Stomach (tissue), 4 donors: ENCODE data around the gene F12.

Experiments
- CTCF ChIP-seq, 7 experiments: fragments of 450-650 bp in 4 of 7; fragments of 200-600 bp in 3 of 7; sonication (generic) in 3 of 7; IDR thresholded peaks; one replicate each; pipeline ENCODE4 v1.5.1; 2016 to 2019; ENCODE audit warnings: antibody characterized with exemption in 7 of 7, control low read depth in 2 of 7, mild to moderate bottlenecking in 1 of 7
- EP300 ChIP-seq: sonication (generic); formaldehyde crosslinking; IDR thresholded peaks from one replicate; pipeline ENCODE4 v1.6.1; 2017; ENCODE audit warnings: antibody characterized with exemption

GRCh38 chr5:177428574-177429217, 19.3 kb upstream of the F12 start:
- TF ChIP-seq CTCF (IDR thresholded peaks at IDR 0.05) (no peak), EP300 (no peak)
